Stimulated activated naive B cell treated with anti-CD40 and anti-IgM and Interleukin-4, amounts not matched to agents 10 μg/mL and 1 μg/mL and 100 μg/mL, for 72 hours (primary cell): ENCODE data around the gene ANO7.

ENCODE experiments used
- ATAC-seq, 2 donors: fragments of 150-1000 bp; cut with Tn5 transposase; replicated peaks; 2 replicates each; pipeline ENCODE4 v1.10.0; 2021; ENCODE audit warnings: moderate library complexity in 1 of 2
- DNase-seq: peaks from one replicate; pipeline ENCODE4 v3.0.0; 2021
- H3K27ac Mint-ChIP-seq: one replicate; pipeline ENCODE4 v1.8.0; 2022; ENCODE audit warnings: mild to moderate bottlenecking, mixed read lengths
- H3K27me3 Mint-ChIP-seq, 2 donors: one replicate each; pipeline ENCODE4 v1.8.0; 2022; ENCODE audit warnings: mixed read lengths in 2 of 2
- H3K36me3 Mint-ChIP-seq, 2 donors: one replicate each; pipeline ENCODE4 v1.8.0; 2022; ENCODE audit warnings: mixed read lengths in 2 of 2, mild to moderate bottlenecking in 1 of 2
- H3K4me1 Mint-ChIP-seq, 2 donors: one replicate each; pipeline ENCODE4 v1.8.0; 2022; ENCODE audit warnings: mixed read lengths in 2 of 2, mild to moderate bottlenecking in 1 of 2
- H3K4me3 Mint-ChIP-seq, 2 donors: one replicate each; pipeline ENCODE4 v1.8.0; 2022; ENCODE audit warnings: mild to moderate bottlenecking in 2 of 2, mixed read lengths in 2 of 2, moderate library complexity in 1 of 2
- H3K9me3 Mint-ChIP-seq, 2 donors: one replicate each; pipeline ENCODE4 v1.8.0; 2022; ENCODE audit warnings: mixed read lengths in 2 of 2, mild to moderate bottlenecking in 1 of 2

The ANO7 gene

GRCh38 chr2:241173557-241173956 lies 14.9 kb upstream of the ANO7 start:
- no peak overlapping the region for H3K4me3 Mint-ChIP-seq
- ATAC-seq = no peak
- no peak overlapping the region for H3K27ac Mint-ChIP-seq
- no peaks in the 10 kb centered on the region for H3K4me1 Mint-ChIP-seq
- peaks cover 73 to 79% of the 10 kb centered on the region in 2 donors for H3K36me3 Mint-ChIP-seq
- peaks cover 16 to 17% of the 10 kb centered on the region in 2 donors for H3K9me3 Mint-ChIP-seq
- H3K27me3 Mint-ChIP-seq = no peaks in the 10 kb centered on the region
- no peak for DNase-seq

DNA sequence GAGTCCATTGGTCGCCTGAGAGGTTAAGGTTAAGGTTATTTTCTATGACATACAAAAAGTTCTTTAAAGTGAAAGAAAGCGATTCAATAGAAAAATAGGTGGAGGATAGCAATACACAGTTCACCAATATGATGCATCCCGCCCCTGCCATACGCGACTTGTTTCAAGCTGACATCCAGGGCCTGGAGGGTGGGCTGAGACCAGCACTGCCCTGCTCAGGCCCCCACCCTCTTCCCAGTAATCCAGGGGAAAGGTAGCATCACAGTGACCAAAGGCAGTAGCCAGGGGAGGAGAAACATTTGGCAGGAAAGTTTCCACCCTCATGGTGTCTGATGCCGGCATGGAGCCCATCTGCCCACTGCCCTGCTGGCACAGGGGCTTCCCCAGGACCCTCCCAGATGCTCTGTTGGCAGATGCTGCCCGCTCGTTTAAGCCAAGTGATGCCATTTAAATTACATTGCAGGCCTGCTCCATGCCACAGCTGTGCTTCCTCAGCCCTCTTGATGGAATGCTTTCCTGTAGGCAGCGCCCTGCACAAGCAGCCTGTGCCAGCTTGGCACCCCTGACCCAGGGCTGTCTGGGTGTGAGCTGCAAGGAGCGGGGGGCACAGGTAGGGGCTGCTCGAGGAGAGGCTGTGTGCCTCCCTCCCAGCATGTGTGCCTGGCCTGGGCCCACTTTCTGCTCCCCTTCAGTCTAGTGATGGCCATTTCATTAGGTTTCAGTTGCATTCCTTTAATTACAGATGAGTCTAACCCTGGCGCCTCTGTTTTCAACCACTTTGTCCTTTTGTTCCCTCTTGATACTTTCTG lies 10.7 kb upstream of the ANO7 start:
- H3K4me1 Mint-ChIP-seq = no peaks in the 10 kb centered on the region
- no peak overlapping the region for H3K4me3 Mint-ChIP-seq
- ATAC-seq = no peak
- DNase-seq = no peak
- no peaks in the 10 kb centered on the region for H3K27me3 Mint-ChIP-seq
- no peaks in the 10 kb centered on the region for H3K9me3 Mint-ChIP-seq
- no peak overlapping the region for H3K27ac Mint-ChIP-seq
- H3K36me3 Mint-ChIP-seq = peaks cover 58 to 66% of the 10 kb centered on the region in 2 donors

GRCh38 chr2:241178961-241179360 lies 9.5 kb upstream of the ANO7 start:
- DNase-seq (no peak), ATAC-seq (no peak)
- Mint-ChIP-seq H3K27ac (no peak overlapping the region), H3K27me3 (no peaks in the 10 kb centered on the region), H3K4me1 (no peaks in the 10 kb centered on the region), H3K4me3 (no peak overlapping the region), H3K9me3 (no peaks in the 10 kb centered on the region), H3K36me3 (peaks cover 56 to 63% of the 10 kb centered on the region in 2 donors)

DNA sequence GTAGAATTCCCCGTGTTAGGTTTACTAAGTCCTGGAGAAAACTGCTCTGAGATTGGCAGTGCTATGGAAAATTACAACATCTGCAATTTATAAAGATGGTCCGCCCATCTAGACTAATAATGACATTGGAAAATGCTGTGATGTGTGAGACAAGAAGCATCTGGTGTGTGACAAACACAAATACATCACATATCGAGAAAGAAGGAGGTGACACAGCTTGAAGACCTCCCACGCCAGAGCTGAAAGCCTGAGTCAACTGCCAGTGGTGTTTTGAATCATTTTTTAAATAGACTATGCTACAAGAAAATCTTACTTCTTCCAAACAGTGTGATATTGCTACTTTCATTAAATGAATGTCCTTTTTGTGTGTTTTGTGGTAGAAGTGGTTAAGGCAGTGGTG lies 8.6 kb upstream of the ANO7 start:
- DNase-seq = no peak
- peaks cover 48 to 58% of the 10 kb centered on the region in 2 donors for H3K36me3 Mint-ChIP-seq
- no peak for ATAC-seq
- no peaks in the 10 kb centered on the region for H3K4me1 Mint-ChIP-seq
- no peak overlapping the region for H3K4me3 Mint-ChIP-seq
- no peaks in the 10 kb centered on the region for H3K9me3 Mint-ChIP-seq
- H3K27ac Mint-ChIP-seq = no peak overlapping the region
- no peaks in the 10 kb centered on the region for H3K27me3 Mint-ChIP-seq

DNA sequence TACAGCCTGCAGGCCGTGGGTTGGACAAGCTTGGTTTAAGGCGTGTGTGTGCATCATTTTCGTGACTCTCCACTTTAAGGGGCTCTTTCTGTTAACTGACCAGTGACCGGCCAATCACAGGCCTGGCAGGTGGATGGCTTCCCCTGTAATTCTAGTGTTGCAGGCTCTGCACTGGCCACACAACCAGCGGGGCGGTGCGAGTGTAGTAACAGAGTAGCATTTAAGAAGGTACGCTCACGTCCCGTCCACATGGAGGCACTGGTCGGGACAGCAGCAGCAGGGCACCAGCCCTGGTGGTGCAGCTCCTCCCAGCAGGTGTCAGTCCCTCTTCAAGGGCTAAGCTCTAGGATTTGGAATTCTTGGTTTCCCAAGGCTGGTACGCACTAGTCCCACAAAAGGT lies 8.0 kb upstream of the ANO7 start:
- ATAC-seq = no peak
- Mint-ChIP-seq H3K36me3 (peaks cover 42 to 55% of the 10 kb centered on the region in 2 donors), H3K27ac (no peak overlapping the region), H3K4me1 (no peaks in the 10 kb centered on the region), H3K27me3 (no peaks in the 10 kb centered on the region), H3K4me3 (no peak overlapping the region), H3K9me3 (no peaks in the 10 kb centered on the region)
- DNase-seq = no peak

DNA sequence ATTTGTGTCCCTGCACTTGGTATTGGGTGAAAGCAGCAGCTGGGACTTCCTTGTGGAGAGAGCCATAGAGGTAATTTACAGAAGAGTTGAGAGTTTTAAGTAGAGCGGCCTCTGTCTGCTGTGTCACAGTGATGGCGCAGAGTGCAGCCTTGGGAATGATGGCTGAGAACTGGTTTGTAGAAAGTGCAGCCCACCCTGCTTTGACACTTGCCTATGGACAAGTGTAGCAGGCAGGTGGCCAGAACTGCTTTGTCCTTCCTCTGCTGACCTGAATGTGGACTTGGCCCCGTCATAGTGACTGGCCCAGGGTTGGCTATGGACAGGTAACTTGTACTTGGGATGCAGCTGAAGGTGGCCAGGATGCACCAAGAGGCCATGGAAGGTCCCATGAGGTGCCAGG lies 6.4 kb upstream of the ANO7 start:
- Mint-ChIP-seq H3K9me3 (no peaks in the 10 kb centered on the region), H3K27ac (no peak overlapping the region), H3K4me3 (no peak overlapping the region), H3K27me3 (no peaks in the 10 kb centered on the region), H3K36me3 (peaks cover 36 to 47% of the 10 kb centered on the region in 2 donors), H3K4me1 (peaks cover 0 to 2% of the 10 kb centered on the region in 2 donors)
- DNase-seq (no peak), ATAC-seq (no peak)

DNA sequence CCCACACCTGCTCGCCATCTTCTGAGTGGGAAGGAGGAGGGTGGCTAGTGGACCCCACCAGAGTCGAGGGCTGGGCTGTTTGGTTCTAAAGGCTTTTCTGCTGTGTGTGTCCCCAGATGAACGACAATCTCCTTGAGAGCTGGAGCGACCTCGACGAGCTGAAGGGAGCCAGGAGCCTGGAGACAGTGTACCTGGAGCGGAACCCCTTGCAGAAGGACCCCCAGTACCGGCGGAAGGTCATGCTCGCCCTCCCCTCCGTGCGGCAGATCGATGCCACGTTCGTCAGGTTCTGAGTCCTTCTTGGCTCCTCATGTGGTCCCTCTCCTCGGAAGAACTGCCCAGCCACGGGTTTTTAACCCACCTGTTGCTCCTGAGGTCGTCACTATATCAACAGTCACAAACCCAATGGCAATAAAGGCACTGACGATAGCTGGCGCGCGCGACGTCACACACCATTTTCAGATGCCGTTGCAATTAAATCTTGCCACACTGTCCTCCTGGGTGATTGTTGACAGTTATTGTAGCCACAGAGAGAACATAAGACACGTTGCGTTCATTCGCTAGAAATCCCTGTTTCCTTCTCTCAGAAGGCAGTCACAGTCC lies 5.8 kb upstream of the ANO7 start:
- Mint-ChIP-seq H3K9me3 (no peaks in the 10 kb centered on the region), H3K36me3 (peaks cover 33 to 42% of the 10 kb centered on the region in 2 donors), H3K27ac (no peak overlapping the region), H3K27me3 (no peaks in the 10 kb centered on the region), H3K4me3 (no peak overlapping the region), H3K4me1 (peaks cover 0 to 4% of the 10 kb centered on the region in 2 donors)
- ATAC-seq = no peak
- DNase-seq = no peak

- DNase-seq = no peak
- H3K4me3 Mint-ChIP-seq = no peak overlapping the region
- H3K9me3 Mint-ChIP-seq = no peaks in the 10 kb centered on the region
- H3K36me3 Mint-ChIP-seq = peaks cover 27 to 36% of the 10 kb centered on the region in 2 donors
- no peak for ATAC-seq
- H3K27me3 Mint-ChIP-seq = no peaks in the 10 kb centered on the region
- H3K27ac Mint-ChIP-seq = no peak overlapping the region
- H3K4me1 Mint-ChIP-seq = peaks cover 0 to 4% of the 10 kb centered on the region in 2 donors
Measured at GRCh38 chr2:241183221-241183620, 5.3 kb upstream of the ANO7 start.

DNA sequence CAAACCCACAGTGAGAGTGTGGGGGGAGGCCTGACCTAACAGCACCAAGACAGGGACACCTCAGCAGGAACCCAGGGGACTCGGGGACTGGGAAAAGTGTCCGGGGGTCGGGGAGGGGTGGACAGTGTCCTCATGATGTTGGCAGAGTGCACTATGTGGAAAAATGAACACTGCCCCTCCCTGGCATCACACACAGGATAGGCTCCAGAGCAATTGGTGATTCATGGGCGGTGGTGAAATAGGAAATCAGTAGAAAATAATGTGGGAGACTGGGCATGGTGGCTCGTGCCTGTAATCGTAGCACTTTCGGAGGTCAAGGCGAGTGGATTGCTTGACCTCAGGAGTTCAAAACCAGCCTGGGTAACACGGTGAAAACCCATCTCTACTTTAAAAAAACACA lies 3.6 kb upstream of the ANO7 start:
- ATAC-seq = no peak
- Mint-ChIP-seq H3K9me3 (no peaks in the 10 kb centered on the region), H3K4me3 (no peak overlapping the region), H3K27ac (no peak overlapping the region), H3K36me3 (peaks cover 17 to 26% of the 10 kb centered on the region in 2 donors), H3K4me1 (peaks cover 0 to 4% of the 10 kb centered on the region in 2 donors), H3K27me3 (no peaks in the 10 kb centered on the region)
- no peak for DNase-seq

DNA sequence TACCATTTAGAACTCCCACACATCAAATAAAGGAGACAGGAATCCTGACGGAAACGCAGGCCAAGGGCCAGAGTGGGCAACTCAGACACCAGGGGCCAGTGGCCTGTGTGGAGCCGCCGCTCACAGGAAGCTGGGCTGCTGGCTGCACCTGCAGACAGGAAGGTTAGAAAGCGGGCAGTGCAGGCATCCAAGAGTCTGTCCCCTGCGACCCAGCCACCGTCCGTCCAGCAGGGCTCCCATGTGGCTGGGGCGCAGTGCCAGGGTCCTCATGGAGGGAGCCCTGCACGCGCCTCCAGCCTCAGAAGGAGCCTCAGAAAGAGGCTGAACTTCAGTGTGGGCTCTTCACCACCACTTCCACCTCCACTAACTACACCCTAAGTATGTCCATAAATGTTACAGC lies 2.5 kb upstream of the ANO7 start:
- H3K4me3 Mint-ChIP-seq = no peak overlapping the region
- no peaks in the 10 kb centered on the region for H3K9me3 Mint-ChIP-seq
- DNase-seq (no peak), ATAC-seq (no peak)
- H3K36me3 Mint-ChIP-seq = peaks cover 15 to 26% of the 10 kb centered on the region in 2 donors
- H3K27ac Mint-ChIP-seq = no peak overlapping the region
- peaks cover 0 to 4% of the 10 kb centered on the region in 2 donors for H3K4me1 Mint-ChIP-seq
- H3K27me3 Mint-ChIP-seq = no peaks in the 10 kb centered on the region

GRCh38 chr2:241187101-241187917 lies 1.2 kb upstream of the ANO7 start:
- Mint-ChIP-seq H3K4me1 (peaks cover 0 to 4% of the 10 kb centered on the region in 2 donors), H3K36me3 (peaks cover 11 to 15% of the 10 kb centered on the region in 2 donors), H3K27me3 (no peaks in the 10 kb centered on the region), H3K9me3 (no peaks in the 10 kb centered on the region), H3K27ac (no peak overlapping the region), H3K4me3 (no peak overlapping the region)
- no peak for ATAC-seq
- no peak for DNase-seq

GRCh38 chr2:241187918-241188234 lies 601 bp upstream of the ANO7 start:
- ATAC-seq (no peak), DNase-seq (no peak)
- no peaks in the 10 kb centered on the region for H3K9me3 Mint-ChIP-seq
- no peak overlapping the region for H3K27ac Mint-ChIP-seq
- peaks cover 9 to 11% of the 10 kb centered on the region in 2 donors for H3K36me3 Mint-ChIP-seq
- no peaks in the 10 kb centered on the region for H3K27me3 Mint-ChIP-seq
- H3K4me3 Mint-ChIP-seq = no peak overlapping the region
- peaks cover 0 to 4% of the 10 kb centered on the region in 2 donors for H3K4me1 Mint-ChIP-seq

GRCh38 chr2:241189093-241189855 lies 797 bp downstream of the ANO7 start:
- ATAC-seq = no peak
- Mint-ChIP-seq H3K9me3 (no peaks in the 10 kb centered on the region), H3K36me3 (peaks cover 5 to 7% of the 10 kb centered on the region in 2 donors)

DNA sequence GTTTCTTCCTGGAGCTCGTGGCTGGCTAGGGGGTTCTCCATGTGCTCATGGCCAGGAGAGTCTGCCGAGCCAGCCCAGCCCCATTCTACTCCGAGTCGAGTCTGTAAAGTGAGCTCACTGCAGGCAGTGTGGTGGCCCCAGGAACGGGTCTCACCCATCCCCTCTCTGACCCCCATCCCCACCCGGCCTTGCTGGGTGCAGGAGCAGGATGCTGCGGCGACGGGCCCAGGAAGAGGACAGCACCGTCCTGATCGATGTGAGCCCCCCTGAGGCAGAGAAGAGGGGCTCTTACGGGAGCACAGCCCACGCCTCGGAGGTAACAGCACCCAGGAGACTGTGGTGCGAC lies 1.4 kb downstream of the ANO7 start:
- peaks cover 0 to 4% of the 10 kb centered on the region in 2 donors for H3K4me1 Mint-ChIP-seq
- H3K9me3 Mint-ChIP-seq = no peaks in the 10 kb centered on the region
- DNase-seq (no peak), ATAC-seq (no peak)
- no peak overlapping the region for H3K27ac Mint-ChIP-seq
- no peaks in the 10 kb centered on the region for H3K27me3 Mint-ChIP-seq
- peaks cover 4% of the 10 kb centered on the region in 2 donors for H3K36me3 Mint-ChIP-seq
- no peak overlapping the region for H3K4me3 Mint-ChIP-seq

More at GRCh38 chr2:241189093-241189855, 797 bp downstream of the ANO7 start:
- H3K27me3 Mint-ChIP-seq = no peaks in the 10 kb centered on the region
- no peak overlapping the region for H3K4me3 Mint-ChIP-seq
- peaks cover 0 to 4% of the 10 kb centered on the region in 2 donors for H3K4me1 Mint-ChIP-seq
- H3K27ac Mint-ChIP-seq = no peak overlapping the region
- no peak for DNase-seq
